Activated CD8-positive, alpha-beta memory T cell treated with anti-CD3 and anti-CD28 coated beads for 4 hours (primary cell): ENCODE measurements around the gene SATB2.

Experiments
- DNase-seq, 2 donors: peaks; one replicate each; pipeline ENCODE4 v3.0.0-alpha.2; 2020; ENCODE audit warnings: low read depth in 2 of 2

The SATB2 gene

DNA sequence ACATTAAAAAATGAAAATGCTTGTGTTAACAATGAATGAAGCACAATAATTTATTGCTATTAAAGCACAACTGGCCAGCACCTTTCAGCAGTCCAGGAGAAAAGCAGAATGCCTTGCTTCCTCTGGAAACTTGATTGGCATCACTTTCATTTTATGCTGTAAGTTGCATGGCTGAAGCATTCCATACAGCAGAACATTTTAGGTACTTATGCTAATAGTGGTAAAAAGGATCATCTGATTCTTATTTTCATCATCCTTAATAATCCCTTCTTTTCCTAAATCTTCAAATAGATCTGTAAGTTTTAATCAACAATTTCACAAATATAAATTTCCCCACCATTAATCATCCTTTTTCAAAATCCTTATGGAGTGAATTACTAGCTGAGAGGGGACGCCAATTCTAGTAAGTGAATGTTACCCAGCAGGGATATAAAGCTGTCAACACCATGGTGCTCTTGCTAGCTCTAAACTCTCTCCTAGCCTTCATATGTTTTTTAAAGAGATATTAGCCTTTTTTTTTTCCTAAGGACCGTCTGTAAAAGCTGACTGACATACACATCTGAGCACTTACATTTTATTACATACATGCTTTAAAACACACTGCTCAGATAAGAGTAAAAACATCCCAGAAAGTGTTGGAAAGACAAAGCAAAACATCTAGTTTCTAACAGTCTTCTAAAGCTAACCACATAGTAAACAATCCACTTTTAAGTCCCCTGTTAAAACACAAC lies 5.3 kb downstream of the SATB2 start:
- DNase-seq = no peak

DNA sequence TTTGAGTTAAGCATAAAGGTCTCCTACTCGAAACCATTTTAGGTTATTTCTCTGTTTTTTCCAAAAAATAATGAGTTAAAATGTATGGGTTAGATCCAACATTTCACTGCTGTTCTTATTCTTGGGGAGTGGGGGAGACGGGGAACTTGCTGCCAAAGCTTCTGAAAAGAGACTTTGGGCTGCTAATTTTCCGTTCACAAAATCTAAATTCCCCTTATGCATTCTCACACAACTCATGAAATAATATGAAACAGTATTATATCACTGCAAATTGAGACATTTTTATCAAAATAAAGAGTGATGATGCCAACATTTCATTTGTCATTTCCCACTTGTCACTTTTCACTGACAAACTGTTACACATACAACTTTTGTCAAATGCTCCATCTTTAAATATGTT lies 7.8 kb downstream of the SATB2 start:
- DNase-seq = no peak

DNA sequence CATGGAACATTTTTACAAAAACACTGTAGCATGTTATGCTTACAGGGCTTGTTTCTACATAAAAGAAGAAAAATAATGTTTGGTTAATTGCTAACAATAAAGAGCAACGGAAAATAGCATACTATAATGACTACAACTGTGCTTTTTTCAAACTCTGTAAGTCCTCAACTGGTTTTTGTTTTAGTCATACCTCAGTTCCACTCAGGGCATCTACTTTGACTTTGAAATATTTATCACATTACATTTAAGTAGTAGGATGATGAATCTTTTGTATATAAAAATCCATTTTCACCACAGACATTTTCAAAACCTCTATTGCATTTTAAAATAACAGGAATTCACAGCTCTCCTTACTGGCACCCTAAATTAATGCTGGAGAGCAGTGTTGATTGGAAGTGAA lies 8.3 kb downstream of the SATB2 start:
- DNase-seq = no peak

DNA sequence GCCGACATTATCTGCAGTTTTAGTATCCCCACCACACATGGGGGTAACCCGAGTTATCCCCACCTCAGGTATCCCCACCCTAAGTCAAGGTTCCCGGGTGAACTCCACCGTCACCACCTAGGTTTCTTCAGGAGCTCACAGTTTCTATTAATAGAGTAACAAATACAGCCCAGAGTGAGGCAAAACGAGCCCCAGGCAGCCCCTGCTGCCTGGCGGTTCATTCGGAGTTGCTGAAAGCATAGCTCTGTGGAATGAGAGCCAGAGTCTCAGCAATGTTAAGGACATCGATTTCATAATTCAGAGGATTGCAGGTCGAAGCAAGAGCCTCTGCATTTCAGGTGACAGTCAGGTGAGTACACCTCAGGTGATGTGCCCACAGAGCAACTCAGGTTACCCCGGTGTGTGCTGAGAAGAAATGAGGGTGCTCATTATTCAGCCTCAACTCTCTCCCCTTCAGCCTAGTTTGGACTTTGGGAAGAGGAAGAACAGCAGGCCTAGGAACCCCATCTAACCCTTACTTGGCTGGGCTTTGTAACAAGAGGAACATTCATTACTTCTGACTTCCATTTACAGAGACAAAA lies 10.7 kb downstream of the SATB2 start:
- DNase-seq = no peak

DNA sequence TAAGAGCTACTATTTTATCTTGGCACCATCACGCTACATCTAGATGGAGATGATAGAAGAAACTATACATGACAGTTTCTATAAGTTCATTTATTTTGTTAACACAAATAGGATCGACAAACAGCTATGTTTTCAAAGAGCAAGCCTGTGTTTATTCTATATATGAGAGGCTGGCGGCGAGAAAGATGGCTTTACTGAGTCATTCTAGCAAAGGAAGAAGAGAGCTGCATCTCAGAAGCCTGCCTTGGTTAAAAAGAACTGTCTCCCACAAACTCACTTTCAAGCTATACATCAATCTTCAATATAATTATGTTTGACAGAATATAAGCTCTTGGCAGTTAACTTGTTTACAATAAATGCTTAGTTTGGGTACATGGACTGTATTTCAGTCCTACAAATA lies 13.0 kb downstream of the SATB2 start:
- no peak for DNase-seq

DNA sequence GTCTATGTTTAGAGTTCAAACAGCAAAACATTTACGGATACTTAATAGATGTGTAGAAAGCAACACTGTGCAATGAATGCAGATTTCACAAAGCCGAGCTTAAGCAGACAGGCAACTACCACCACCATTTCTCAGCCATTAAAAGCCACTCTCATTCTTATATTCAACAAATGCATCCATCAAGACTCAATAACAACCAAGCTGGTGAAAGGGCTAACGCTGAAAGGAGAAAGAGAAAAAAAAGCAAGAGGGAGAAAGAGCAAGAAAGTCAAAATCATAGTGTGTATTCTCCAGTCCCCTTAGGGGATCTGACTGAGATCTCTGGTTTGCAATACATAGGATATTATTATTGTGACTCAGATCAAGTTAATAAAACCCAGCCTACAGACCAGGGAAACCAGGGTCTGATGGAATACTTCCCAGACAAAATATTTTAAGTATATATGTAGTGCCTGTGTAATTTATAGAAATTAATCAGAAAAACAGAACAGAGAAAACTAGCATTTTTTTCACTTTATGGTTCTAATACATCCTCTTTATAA lies 14.1 kb downstream of the SATB2 start:
- no peak for DNase-seq

DNA sequence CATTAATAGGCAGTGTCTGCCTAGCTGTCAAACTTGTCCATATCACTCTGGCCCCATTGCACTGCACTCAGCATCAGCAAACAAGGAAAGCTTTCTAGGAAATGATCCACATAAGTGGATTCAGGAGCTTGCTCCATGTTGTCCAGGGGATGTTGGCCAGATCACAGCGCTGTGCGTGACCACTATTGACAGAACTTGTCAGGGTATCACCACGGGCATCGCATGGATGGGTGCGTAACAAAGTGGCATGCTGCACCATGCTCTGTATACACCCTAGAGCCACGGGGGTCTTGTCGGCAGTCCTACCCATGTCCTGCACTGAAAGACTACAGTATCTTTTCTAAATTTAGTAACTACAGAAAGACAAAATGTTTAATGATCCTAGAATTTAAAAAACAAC lies 15.6 kb downstream of the SATB2 start:
- DNase-seq = no peak

DNA sequence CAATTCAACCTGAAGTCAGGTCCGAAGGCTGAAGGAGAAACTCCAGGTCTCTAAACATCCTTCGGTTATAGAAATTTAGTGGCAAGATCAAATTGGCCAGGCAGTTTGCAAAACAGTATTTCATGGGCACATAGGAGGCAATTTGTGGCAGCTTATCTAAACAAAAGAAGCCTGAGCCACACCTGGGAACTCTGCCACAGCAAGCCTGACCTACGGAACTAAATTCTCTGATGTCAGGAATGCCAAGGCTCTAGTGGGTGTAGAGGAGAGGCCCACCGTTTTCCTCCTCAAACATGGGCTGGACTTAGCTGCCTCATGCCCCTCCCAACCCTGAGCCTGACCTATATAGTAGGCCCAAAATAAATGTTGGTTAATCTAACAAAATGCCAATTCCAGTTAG lies 16.0 kb downstream of the SATB2 start:
- no peak for DNase-seq

DNA sequence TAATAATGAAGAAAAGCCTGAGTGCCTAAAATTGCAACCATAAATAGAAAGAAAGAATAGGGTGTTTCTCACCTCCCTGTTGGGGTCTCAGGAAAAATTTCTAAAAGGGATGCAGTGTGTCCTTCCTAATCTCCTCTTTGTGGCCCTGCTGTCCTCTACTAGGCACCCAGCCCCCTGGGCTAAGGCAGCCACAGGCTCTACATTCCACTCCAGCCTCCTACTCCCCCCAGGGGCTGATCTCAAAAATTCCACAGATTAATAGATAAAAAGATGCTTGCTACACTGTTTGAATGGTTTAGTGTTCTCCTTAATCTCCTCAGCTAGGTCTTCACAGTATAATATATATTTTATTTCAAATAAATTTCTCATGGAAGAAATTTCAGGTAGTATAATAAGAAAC lies 17.6 kb downstream of the SATB2 start:
- no peak for DNase-seq

DNA sequence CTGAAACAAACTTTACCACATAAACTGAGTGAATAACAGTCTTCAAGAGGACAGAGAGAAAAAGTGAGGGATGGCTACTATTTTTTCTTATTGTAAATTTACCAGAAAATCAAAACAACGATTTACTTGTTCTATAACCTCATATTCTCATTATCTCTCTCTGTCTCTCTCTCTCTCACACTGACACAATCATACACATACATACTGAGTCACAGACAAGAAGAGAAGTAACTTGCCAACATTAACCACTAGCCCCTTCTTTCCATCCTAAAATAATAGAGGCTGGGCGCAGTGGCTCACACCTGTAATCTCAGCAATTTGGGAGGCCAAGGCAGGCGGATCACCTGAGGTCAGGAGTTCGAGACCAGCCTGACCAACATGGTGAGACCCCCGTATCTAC lies 18.2 kb downstream of the SATB2 start:
- no peak for DNase-seq

DNA sequence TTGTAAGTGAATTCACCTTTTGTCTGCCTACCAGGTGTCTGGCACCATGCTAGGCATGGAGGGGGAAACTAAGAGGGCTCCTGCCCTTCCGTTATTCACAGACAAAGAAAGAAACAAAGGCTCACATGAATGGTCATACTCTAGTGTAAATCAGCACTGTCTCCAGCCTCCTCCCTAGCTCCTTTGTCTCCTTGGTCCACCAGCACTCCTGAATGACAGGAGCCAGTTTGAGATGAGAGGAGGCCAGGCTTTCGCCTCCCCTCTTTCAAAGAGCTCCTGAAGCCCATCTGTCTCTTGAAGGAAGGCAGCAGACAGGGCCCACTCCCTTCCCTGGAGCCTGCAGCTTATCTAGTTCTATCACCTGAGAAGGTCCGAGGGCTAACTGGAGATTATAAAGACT lies 18.7 kb downstream of the SATB2 start:
- DNase-seq = no peak

DNA sequence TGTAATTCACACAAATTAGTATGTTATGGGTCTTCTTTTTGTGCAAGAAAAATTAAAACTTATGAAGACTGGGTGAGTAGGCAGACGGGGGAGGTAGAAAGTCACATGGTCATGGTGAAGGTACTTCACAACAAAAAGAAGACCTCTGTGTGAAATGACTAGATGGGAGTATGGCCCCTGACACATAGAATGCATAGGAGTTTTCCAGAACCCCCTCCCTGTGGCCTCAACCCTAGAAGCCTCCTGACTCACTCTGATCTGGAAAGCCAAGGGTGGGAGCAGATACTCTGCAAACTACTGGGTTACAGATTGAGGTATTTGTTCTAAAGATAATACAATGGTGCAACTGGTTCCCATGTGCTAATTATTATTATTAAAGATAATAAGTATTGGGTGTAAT lies 23.2 kb downstream of the SATB2 start:
- no peak for DNase-seq

DNA sequence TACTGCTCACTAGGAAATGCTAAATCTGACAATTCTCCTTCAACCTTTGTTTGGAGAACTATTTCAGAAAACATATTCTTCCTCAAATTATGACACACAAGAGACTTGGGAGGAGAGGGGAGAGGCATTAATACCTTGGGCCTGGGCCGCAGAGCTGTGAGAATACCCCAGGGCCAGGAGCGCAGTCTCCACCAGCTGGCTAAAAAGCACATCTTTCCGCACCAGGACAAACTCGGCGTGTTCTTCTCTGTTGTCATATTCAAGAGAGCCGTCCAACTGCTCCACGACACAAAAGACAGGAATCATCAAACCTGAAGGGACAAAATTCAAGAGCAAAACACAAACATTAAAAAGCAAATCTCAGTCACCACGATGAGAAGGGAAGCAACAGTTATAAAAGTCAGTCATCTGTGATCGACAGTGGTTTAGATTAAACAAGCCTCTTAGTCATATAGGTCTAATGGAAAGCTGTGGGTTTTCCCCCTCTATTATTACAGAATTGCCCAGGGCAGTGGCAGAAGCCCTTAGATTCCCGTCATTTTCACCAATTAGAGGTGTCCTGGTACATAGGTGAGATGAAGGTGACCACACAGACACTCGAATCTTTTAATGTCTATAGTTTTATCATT lies 24.4 kb downstream of the SATB2 start:
- DNase-seq = no peak

DNA sequence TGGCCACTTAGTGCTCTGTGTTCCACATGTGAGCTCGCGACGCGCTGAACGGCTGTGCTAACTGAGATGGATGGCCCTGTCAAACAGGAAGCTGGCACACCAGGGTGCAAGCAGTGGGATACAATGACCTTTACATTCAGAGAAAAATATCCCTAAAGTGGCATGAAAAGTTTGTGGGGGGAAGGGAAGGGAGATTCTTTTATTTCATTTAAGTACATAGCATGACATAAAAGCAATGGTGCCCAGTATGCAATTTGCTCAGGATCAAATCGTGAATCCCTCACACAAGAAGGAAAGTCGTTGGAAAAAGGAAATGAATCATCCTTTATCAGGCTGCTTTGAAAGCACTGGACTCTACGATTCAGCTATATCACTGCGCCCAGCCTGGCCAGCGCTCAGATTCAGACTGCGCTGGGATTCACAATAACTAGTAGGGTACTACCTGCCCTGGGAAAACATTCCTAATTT lies 26.0 kb downstream of the SATB2 start:
- DNase-seq = no peak

DNA sequence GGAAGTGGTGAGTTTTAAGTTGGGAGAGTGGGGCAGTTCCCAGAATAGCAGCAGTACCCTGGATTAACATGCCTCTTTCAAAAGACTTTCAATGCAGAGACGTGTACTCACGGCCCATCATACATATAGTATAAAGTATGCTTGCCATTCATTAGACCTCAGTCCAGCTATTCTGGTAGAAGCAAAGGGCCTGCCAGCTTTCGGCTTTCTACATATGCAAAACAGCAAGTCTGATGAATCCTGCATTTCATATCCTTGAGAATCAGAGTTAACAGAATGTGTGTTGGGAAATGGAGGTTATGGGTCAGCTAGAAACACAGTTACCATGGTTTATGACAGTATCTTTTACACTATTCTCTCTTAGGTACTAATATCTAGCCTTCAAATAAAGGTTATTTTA lies 27.5 kb downstream of the SATB2 start:
- no peak for DNase-seq

DNA sequence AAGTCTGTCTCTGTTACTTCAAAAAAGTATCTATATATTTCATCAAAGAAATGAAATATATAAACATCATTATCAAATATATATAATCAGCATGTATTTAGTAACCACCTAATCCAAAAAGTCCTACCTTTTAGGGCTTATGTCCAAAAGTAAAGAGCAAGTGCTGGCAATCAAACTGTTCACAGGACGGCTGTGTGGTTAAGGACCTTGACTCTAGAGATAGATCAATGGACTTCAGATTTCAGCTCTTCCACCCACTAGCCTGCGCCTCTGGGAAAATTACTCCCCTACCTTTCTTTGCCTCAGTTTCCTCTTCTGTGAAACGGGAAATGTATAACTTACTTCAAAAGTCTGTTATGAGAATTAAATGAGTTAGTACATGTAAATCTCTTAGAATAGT lies 29.4 kb downstream of the SATB2 start:
- DNase-seq = no peak

DNA sequence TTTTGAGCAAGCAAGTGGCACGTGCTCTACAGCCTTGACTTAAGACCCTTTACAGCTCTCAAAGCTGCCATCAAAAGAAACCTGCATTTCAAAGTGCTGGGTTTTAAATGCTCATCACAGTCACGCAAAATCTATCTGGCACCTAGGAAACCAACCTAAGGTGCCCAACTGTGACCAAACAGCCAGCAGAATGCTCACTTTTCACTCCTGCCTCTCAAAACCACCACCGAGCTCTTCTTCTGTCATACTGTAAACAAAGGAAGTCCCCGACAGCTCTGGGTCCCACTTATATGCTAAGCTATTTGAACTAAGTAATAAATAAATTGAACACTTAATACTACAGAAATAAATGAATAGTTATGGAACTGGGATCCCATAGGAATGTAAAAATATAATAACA lies 33.6 kb downstream of the SATB2 start:
- no peak for DNase-seq

DNA sequence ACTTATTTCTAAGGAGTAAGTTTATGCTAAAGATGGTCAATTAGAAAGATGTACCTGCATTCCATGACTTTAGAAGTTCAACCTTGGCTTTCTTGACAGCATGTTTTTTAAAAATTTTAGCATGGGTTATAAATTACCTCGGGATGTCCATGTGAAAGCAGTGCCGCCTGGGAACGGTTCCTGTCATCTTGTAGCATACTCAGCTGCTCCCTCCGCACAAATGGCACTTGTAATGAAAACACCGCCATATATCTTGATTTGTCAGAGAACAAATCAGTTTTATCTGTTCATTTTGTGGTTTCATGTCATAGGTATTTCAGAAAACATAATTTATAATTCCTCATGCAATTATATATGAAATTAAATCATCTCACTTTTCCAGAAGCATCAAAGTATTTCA lies 38.3 kb downstream of the SATB2 start:
- no peak for DNase-seq

DNA sequence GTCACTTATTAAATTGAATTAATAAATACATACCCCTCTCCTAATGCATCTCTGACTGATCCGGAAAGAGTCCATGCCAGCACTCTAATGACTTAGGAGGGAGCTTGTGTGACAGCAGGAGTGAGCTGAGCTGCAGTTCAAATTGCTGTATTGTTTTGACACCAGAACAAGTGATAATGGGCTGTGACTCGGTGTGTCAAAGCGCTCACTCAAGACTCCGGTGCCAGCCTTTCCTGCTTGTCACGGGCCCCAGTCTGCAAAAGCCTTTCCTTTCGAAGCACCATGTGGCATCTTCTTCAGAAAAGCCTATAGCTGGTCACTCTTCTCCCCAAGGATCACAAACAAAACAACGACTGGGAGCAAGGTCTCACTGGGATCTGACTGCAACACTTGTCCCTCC lies 43.3 kb downstream of the SATB2 start:
- DNase-seq = no peak

DNA sequence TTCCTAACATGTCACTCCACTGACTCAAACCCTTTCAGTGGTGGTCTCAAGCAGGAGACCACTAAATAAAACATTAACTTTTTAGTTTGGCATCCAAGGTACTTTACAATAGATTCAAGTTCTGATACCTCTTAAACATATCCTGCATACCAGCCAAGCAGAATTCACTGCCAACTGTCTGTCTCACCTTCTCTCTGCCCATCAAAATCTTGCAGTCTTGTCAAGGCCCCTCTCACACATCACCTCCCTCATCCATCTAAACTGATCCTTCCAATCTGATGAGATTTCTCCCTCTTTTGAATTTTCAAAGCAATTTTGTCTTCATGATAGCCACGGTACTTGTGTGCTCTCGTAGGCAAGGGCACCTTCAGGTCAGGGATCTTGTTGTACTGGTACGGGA lies 43.7 kb downstream of the SATB2 start:
- no peak for DNase-seq

DNA sequence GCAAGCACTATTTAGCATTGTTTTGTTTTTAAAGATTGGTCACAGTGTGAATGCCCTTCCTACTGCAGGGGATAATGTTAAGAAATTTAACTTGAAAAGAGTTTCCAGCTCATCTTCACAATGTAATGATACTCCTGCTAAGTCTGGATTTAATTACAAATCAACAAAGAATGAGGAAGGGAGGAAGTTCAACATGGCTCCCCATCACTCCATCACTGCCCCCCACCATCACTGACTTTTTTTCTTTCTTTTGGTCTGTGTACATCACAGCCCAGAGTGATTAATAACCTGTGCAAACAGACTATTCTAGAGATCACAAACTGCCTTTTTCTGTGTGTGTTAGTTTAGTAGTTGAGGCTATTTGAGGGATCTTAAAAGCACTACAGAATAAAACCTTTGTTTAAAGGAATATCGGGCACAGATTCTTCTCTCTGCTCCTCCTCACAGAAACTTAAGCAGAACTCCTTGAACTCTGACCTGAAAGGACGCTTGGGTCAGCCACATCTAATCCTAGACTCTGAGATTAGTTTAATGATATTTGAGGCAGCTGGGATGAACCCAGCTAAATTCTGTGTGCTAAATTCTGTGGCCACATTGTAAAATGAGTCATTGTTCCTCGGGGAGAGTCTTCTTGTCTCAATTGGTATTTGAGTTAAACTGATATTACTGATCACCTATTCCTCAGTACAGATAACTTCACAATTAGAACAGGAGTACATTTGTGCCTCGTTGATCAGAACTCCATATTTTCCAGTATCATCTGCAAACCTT lies 47.8 kb downstream of the SATB2 start:
- DNase-seq = no peak

DNA sequence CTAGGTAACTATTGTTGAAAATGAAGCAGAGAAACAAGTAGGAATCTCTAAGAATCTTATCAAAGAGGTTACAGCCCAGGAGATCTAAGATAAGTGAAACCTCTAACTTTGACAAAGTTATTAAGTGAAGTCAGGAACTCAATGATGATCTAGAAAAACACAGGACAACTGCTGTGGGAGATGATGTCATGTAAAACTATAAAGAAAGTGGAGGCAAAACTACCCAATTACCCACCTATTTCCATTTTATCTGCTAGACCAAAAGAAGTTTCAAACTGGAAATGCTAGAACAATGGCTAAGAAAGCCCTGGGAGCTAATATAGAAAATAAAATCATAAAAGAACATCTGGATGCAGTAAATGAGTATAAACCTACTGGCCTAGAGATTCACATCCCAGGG lies 50.3 kb downstream of the SATB2 start:
- no peak for DNase-seq
